GM12892 (cell line): Measurements from ENCODE around the gene SCP2D1.

ENCODE experiments used
- POLR2A ChIP-seq: IDR thresholded peaks from 2 replicates; pipeline ENCODE4 v1.6.1; 2011; ENCODE audit warnings: low read depth, low read length, control low read depth
- POLR2AphosphoS5 ChIP-seq: IDR thresholded peaks from 2 replicates; pipeline ENCODE4 v1.6.1; 2011; ENCODE audit warnings: low read depth, low read length, control low read depth

- no peak for TF ChIP-seq POLR2A
- TF ChIP-seq POLR2AphosphoS5 = no peak
These were observed 32.1 kb upstream of the SCP2D1 start for GRCh38 chr20:18781509-18781908.
